Stimulated activated CD4-positive, alpha-beta T cell treated with anti-CD3 and anti-CD28 coated beads, Interleukin-4, amount 100 ng/mL, for 48 hours (primary cell): ENCODE data around the gene EML4.
A peak's percentile ranks its signal among the peaks of the same experiment; 100 is the strongest.
"Not testable (repeated sequence)": the region's sequence is repeated elsewhere in the genome, so short reads cannot be mapped to it uniquely, and the experiment has no call there.

Experiments
- DNase-seq, 2 donors: peaks; one replicate each; pipeline ENCODE4 v3.0.0-alpha.2; 2020; ENCODE audit warnings: low read depth in 2 of 2

EML4 gene

GRCh38 chr2:42252464-42252863 is 83.3 kb downstream of the EML4 start:
- peak in 1 of 2 donors; percentile 7 for DNase-seq

GRCh38 chr2:42254186-42254895 is 85.2 kb downstream of the EML4 start:
- no peak for DNase-seq

- no peak for DNase-seq
Observed at GRCh38 chr2:42256505-42256904, 87.4 kb downstream of the EML4 start.

- DNase-seq = no peak
Observed at GRCh38 chr2:42261518-42262195, 92.5 kb downstream of the EML4 start.

- DNase-seq = no peak
Observed at GRCh38 chr2:42266236-42266635, 97.1 kb downstream of the EML4 start.

- DNase-seq = no peak
Observed at GRCh38 chr2:42267530-42267929, 98.4 kb downstream of the EML4 start.

GRCh38 chr2:42268528-42269151 is 99.5 kb downstream of the EML4 start:
- no peak for DNase-seq

GRCh38 chr2:42270757-42271156 is 101.6 kb downstream of the EML4 start:
- no peak for DNase-seq

- DNase-seq = not testable (repeated sequence)
Observed at GRCh38 chr2:42271246-42271645, 102.1 kb downstream of the EML4 start.

GRCh38 chr2:42274863-42275262 is 105.7 kb downstream of the EML4 start:
- no peak for DNase-seq

GRCh38 chr2:42281416-42282081 is 112.4 kb downstream of the EML4 start:
- DNase-seq = no peak

GRCh38 chr2:42284019-42284418 is 114.9 kb downstream of the EML4 start:
- no peak for DNase-seq

GRCh38 chr2:42286268-42286946 is 117.3 kb downstream of the EML4 start:
- no peak for DNase-seq

- DNase-seq = no peak
Observed at GRCh38 chr2:42288811-42289210, 119.7 kb downstream of the EML4 start.

- DNase-seq = no peak
Observed at GRCh38 chr2:42289222-42289621, 120.1 kb downstream of the EML4 start.

- DNase-seq = no peak
Observed at GRCh38 chr2:42290005-42290404, 120.9 kb downstream of the EML4 start.

GRCh38 chr2:42293019-42293418 is 123.9 kb downstream of the EML4 start:
- DNase-seq = no peak

- no peak for DNase-seq
Observed at GRCh38 chr2:42296226-42296625, 127.1 kb downstream of the EML4 start.

- no peak for DNase-seq
Observed at GRCh38 chr2:42297322-42297936, 128.3 kb downstream of the EML4 start.

- DNase-seq = no peak
Observed at GRCh38 chr2:42298132-42298531, 129.0 kb downstream of the EML4 start.

- no peak for DNase-seq
Observed at GRCh38 chr2:42298996-42299754, 130.0 kb downstream of the EML4 start.
